GM12872 (cell line): ENCODE results near the gene RPS23.

ENCODE experiments used
- TF ChIP-seq, protein P1 (sequence below): IDR thresholded peaks from 3 replicates; pipeline ENCODE4 v1.5.1; 2011; ENCODE audit warnings: low read depth, mild to moderate bottlenecking, low read length, moderate library complexity; ENCODE audit not compliant: insufficient read depth

Gene RPS23

DNA sequence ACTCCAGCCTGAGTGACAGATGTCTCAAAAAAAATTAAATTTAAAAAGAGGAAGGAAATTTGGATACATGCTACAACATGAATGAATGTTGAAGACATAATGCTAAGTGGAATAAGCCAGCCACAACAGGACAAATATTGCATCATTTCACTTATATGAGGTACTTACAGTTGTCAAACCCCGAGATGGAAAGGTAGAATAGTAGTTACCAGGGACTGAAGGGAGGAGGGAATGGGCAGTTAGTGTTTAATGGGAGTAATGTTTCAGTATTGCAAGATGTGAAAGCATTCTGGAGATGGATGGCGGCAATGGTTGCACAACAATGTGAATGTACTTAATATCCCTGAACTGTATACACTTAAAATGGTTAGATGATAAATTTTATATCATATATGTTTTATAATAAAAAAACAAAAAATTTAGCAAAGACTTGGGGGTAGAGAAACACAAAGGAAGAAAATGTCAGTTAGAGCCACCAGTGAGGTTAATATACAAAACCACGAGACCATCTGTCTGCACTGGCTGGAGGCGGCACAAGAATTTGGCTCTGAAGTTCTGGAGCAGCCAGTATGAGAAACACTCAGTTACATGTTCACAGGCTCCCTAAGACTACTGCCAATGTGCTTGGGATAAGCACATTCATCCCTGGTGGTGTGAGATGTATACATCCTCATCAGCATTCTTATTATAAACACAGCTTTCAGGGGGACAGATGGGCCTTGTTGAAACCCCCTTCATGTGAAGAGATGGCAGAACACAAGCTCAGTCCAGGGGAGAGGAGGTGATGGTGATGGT lies 37.0 kb upstream of the RPS23 start:
- TF ChIP-seq, protein P1, sequence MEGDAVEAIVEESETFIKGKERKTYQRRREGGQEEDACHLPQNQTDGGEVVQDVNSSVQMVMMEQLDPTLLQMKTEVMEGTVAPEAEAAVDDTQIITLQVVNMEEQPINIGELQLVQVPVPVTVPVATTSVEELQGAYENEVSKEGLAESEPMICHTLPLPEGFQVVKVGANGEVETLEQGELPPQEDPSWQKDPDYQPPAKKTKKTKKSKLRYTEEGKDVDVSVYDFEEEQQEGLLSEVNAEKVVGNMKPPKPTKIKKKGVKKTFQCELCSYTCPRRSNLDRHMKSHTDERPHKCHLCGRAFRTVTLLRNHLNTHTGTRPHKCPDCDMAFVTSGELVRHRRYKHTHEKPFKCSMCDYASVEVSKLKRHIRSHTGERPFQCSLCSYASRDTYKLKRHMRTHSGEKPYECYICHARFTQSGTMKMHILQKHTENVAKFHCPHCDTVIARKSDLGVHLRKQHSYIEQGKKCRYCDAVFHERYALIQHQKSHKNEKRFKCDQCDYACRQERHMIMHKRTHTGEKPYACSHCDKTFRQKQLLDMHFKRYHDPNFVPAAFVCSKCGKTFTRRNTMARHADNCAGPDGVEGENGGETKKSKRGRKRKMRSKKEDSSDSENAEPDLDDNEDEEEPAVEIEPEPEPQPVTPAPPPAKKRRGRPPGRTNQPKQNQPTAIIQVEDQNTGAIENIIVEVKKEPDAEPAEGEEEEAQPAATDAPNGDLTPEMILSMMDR: no peak

DNA sequence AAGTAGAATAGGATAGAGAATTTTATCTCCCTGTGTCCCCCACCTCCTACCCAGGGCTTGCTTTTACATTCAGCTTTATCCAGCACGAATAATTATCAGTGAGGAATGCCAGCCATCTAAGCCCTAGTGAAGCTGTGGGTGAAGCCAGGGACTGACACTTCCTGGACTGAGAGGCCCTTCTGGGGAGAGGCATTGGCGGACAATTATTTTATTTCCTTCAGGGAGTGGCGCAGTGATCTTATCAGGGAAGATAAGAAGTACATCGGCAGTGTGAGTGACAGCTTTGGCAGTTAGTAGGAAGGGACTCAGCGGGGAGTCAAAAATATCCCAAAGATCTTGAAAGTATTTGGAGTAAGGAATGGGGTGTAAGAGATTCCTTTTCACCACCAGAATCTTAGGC lies 34.9 kb upstream of the RPS23 start:
- TF ChIP-seq, protein P1: no peak

DNA sequence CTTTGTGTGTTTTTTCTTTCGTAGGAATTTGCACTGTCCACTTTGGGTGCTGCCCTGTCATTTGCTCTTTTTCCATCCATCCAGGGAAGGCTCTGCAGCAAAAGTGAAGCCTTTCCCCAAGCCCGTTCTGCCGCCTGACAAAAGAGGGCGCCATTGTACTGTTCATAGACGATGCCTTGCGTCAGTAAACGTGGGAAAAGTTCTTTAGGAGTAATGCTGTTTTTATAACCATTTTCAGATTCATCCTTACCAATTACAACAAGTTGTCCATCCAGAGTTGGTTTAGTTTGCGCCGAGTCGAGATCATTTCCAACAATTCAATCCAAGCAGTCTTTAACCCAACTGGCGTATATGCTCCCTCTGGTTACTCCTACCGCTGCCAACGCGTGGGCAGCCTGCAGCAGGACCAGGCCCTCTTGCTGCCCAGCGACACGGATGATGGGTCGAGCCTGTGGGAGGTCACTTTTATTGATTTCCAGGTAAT lies 34.3 kb upstream of the RPS23 start:
- TF ChIP-seq, protein P1: peak; percentile 78

DNA sequence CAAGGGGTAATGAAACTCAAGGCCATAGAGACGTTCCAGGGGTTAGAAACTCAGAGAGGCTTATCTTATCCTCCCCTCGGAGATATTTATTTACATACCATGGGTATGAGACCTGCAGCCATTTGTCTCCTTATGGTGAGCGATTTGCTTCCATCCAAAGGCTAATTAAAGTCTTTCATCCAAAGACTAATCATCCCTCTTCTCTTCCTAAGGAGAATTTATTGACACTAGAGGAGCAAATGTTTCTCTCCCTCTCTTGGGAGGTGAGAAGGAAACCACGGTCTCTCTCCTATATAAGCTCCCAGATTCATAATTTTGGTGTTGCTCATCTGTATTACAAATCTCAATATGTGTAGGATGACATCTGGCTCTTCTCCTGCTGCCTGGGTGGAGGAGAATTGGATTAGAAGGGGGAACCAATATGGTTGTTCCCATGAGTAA lies 31.0 kb upstream of the RPS23 start:
- TF ChIP-seq, protein P1: no peak

DNA sequence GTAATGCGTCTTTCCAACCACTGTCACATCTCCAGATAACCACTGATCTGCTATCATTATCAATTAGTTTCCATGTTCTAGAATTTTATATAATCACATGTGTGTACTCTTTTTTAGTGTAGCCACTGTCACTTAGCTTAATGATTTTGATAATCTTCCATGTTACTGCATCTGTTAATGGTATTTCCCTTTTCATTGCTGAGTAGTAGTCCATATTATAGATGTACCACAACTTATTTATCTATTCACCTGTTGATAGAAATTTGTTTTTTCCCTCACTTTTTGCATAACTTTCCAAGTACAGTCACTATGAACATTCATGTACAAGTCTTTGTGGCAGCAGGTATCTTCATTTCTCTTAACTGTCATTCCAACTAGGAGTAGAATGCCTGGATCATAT lies 30.3 kb upstream of the RPS23 start:
- TF ChIP-seq, protein P1: no peak

DNA sequence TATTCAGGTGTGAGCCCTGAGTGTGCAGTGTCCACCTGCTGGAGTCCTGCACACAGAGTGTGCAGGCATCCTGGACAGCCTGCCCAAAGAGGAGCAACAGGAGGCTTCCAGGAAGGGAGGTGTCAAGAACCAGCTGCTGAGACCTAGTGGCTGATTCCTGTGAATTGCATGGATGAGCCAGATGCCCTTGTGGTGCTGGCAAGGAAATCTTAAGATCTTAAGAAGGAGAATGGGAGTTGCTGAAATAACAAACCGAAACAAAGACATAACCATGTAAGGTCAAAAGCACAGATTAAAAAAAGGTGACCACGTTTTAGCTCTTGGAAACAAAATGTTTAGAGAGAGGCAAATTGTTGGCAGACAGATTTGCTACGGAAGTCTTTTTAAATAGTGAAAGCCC lies 29.3 kb upstream of the RPS23 start:
- TF ChIP-seq, protein P1: no peak

DNA sequence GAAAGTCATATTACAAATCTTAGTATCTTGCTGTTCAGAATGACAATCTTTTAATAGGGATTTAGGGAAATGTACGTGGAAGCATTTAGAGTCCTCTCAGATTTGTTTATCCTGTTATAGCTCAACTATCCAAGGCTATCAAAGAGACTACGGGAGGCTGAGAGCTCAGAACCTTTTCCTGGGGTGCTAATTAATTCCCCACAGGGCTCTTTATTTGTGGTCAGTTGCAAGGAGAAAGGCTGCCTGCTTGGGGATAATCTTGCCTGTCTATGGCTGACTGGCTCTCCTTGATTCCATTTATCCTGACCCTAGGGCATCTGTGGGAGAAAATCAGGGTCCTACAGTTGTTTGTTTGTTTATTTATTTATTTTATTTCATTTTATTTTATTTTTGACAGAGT lies 28.0 kb upstream of the RPS23 start:
- TF ChIP-seq, protein P1: no peak
